GM23248 (cell line): ENCODE data around the gene CHST11. TPM values are rescaled to one million over a fixed set of nuclear protein-coding genes. Genes with fewer than 3 reads are reported as not detected.

Source experiments
- DNase-seq: peaks from one replicate; pipeline ENCODE4 v3.0.0-alpha.2; 2015
- H2AFZ ChIP-seq: fragments of 200-600 bp; sonication (generic); 2 replicates; pipeline ENCODE4 v1.6.1; 2016; ENCODE audit warnings: antibody characterized with exemption
- H3F3A ChIP-seq: fragments of 200-600 bp; sonication (generic); 2 replicates; pipeline ENCODE4 v1.6.1; 2016; ENCODE audit warnings: mild to moderate bottlenecking, antibody characterized with exemption, mixed run types; ENCODE audit not compliant: insufficient read depth
- H3K27ac ChIP-seq: fragments of 200-600 bp; sonication (generic); 2 replicates; pipeline ENCODE4 v1.5.1; 2016; ENCODE audit warnings: mild to moderate bottlenecking
- H3K27me3 ChIP-seq: fragments of 200-600 bp; sonication (generic); replicated peaks from 2 replicates; pipeline ENCODE4 v1.6.1; 2016; ENCODE audit warnings: mild to moderate bottlenecking; ENCODE audit not compliant: insufficient read depth
- H3K36me3 ChIP-seq: fragments of 200-600 bp; sonication (generic); 2 replicates; pipeline ENCODE4 v1.6.1; 2016; ENCODE audit warnings: low read depth, mild to moderate bottlenecking
- H3K4me1 ChIP-seq: fragments of 200-600 bp; sonication (generic); 2 replicates; pipeline ENCODE4 v1.6.1; 2016; ENCODE audit warnings: mild to moderate bottlenecking; ENCODE audit not compliant: insufficient read depth
- H3K4me2 ChIP-seq: fragments of 200-600 bp; sonication (generic); one replicate; pipeline ENCODE4 v1.6.1; 2016; ENCODE audit warnings: mild to moderate bottlenecking; ENCODE audit not compliant: unreplicated experiment
- H3K4me3 ChIP-seq: fragments of 200-600 bp; sonication (generic); 2 replicates; pipeline ENCODE4 v1.5.1; 2016; ENCODE audit warnings: mild to moderate bottlenecking
- H3K79me2 ChIP-seq: fragments of 200-600 bp; sonication (generic); 2 replicates; pipeline ENCODE4 v1.6.1; 2016; ENCODE audit warnings: mild to moderate bottlenecking; ENCODE audit not compliant: insufficient read depth
- H3K9ac ChIP-seq: fragments of 200-600 bp; sonication (generic); 2 replicates; pipeline ENCODE4 v1.6.1; 2016; ENCODE audit warnings: mild to moderate bottlenecking
- H3K9me2 ChIP-seq: fragments of 200-600 bp; sonication (generic); 2 replicates; pipeline ENCODE4 v1.6.1; 2016; ENCODE audit warnings: mixed run types, mild to moderate bottlenecking, moderate library complexity; ENCODE audit not compliant: insufficient read depth
- H3K9me3 ChIP-seq: fragments of 200-600 bp; sonication (generic); one replicate; pipeline ENCODE4 v1.6.1; 2017; ENCODE audit warnings: low read depth
- H4K20me1 ChIP-seq: fragments of 200-600 bp; sonication (generic); 2 replicates; pipeline ENCODE4 v1.6.0; 2016; ENCODE audit not compliant: insufficient read depth
- EZH2 ChIP-seq: fragments of 200-600 bp; sonication (generic); IDR thresholded peaks from 2 replicates; pipeline ENCODE4 v1.6.1; 2018; ENCODE audit warnings: antibody characterized with exemption, mild to moderate bottlenecking; ENCODE audit not compliant: insufficient read depth, poor library complexity, severe bottlenecking
- EZH2phosphoT487 ChIP-seq: fragments of 200-600 bp; sonication (generic); IDR thresholded peaks from 2 replicates; pipeline ENCODE4 v1.6.1; 2018; ENCODE audit warnings: antibody characterized with exemption, moderate library complexity, mild to moderate bottlenecking, low read depth; ENCODE audit not compliant: insufficient read depth
- WGBS, 2 experiments: methylation state at CpG; one replicate each; pipeline ENCODE4 v1.1.6; 2015 to 2017; ENCODE audit warnings: low lambda C conversion rate in 2 of 2, low coverage in 1 of 2; ENCODE audit errors: missing lambda C conversion rate in 2 of 2; 5-methylcytosine and 5-hydroxymethylcytosine counted together
- in situ Hi-C: fragments of 300-500 bp; cut with MboI; formaldehyde crosslinking; loops from 2 replicates; pipeline ENCODE4 v1.15.0; 2020
- polyA plus RNA-seq: library from polyadenylated mRNA; unstranded; fragments of >200 nt; fragmentation: Nextera tagmentation; extraction: Ambion mirVana; gene quantifications from 2 replicates; pipeline ENCODE4 v1.2.1, GENCODE V29; 2016
- total RNA-seq: library from RNA; depleted of rRNA; stranded (reverse); fragments of >200 nt; shearing (Covaris generic); gene quantifications from 2 replicates; pipeline ENCODE4 v1.2.3, GENCODE V29; 2014

CHST11 gene
- total and polyA plus RNA-seq, 2 experiments from 2014 or later: 3.7 to 5.4 TPM

GRCh38 chr12:104494137-104494792 lies 37.5 kb downstream of the CHST11 start:
- TF ChIP-seq EZH2phosphoT487 (no peak), EZH2 (no peak)
- H3K27ac ChIP-seq: peak overlapping the region; percentile 66
- peaks cover 6% of the 10 kb centered on the region; the same call in 1 of the 2 replicates for H3K4me1 ChIP-seq
- no peaks in the 10 kb centered on the region for H3K9me3 ChIP-seq
- H3F3A ChIP-seq: no peaks in the 10 kb centered on the region
- 55 to 66% methylated on average over 13 of the region's 13 CpGs for WGBS, 2 experiments
- peak; percentile 73 for DNase-seq
- H3K79me2 ChIP-seq: peaks cover 11% of the 10 kb centered on the region
- peak overlapping the region; percentile 81 for H2AFZ ChIP-seq
- no peaks in the 10 kb centered on the region for H4K20me1 ChIP-seq
- no peaks in the 10 kb centered on the region for H3K36me3 ChIP-seq
- H3K4me2 ChIP-seq: peak overlapping the region; percentile 78
- no peaks in the 10 kb centered on the region for H3K9me2 ChIP-seq
- in situ Hi-C loops: no loop called here
- no peaks in the 10 kb centered on the region for H3K27me3 ChIP-seq
- peak overlapping the region; percentile 75 for H3K9ac ChIP-seq
- peak overlapping the region; percentile 57 for H3K4me3 ChIP-seq

GRCh38 chr12:104494793-104495158 lies 38.0 kb downstream of the CHST11 start:
- in situ Hi-C loops: no loop called here
- no peaks in the 10 kb centered on the region for H3K36me3 ChIP-seq
- H4K20me1 ChIP-seq: no peaks in the 10 kb centered on the region
- no peaks in the 10 kb centered on the region for H3K27me3 ChIP-seq
- no peaks in the 10 kb centered on the region for H3F3A ChIP-seq
- H3K79me2 ChIP-seq: peaks cover 13% of the 10 kb centered on the region
- H3K27ac ChIP-seq: peak overlapping the region; percentile 66
- no peak for TF ChIP-seq EZH2
- no peak for TF ChIP-seq EZH2phosphoT487
- peak overlapping the region; percentile 78 for H3K4me2 ChIP-seq
- peaks cover 6% of the 10 kb centered on the region; the same call in 1 of the 2 replicates for H3K4me1 ChIP-seq
- no peaks in the 10 kb centered on the region for H3K9me3 ChIP-seq
- H3K9me2 ChIP-seq: no peaks in the 10 kb centered on the region
- H3K4me3 ChIP-seq: peak overlapping the region; percentile 57
- DNase-seq: peak; percentile 40
- H2AFZ ChIP-seq: peak overlapping the region; percentile 81
- 45 to 48% methylated on average over 5 of the region's 5 CpGs for WGBS, 2 experiments
- peak overlapping the region; percentile 75 for H3K9ac ChIP-seq

DNA sequence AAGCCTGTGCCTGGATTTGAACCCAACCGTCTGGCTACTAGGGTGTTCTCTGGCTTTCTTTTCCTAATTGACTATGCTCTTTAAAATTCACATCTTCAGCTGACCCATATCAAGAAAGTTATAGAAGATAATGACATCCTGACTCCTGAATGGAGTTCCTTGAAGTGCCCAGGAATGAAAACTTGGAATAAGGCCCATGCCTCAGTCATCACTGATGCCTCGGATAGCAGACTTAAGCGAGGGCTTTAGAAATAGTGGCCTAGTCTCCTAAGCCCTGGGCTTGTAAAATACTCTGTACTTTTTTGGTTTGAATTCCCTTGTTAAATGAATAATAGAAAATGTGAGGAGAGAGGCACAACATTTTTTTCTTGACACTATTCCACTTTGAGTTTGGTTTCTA lies 39.0 kb downstream of the CHST11 start:
- peak; percentile 25 for DNase-seq
- in situ Hi-C loops: no loop called here
- H3K9ac ChIP-seq: no peak overlapping the region
- no peaks in the 10 kb centered on the region for H3F3A ChIP-seq
- no peak overlapping the region for H2AFZ ChIP-seq
- H3K27me3 ChIP-seq: no peaks in the 10 kb centered on the region
- peaks cover 6% of the 10 kb centered on the region; the same call in 1 of the 2 replicates for H3K4me1 ChIP-seq
- no peaks in the 10 kb centered on the region for H3K36me3 ChIP-seq
- WGBS, 2 experiments: 77 to 86% methylated on average over 3 of the region's 3 CpGs
- H3K4me2 ChIP-seq: no peak overlapping the region
- H3K9me2 ChIP-seq: no peaks in the 10 kb centered on the region
- H3K79me2 ChIP-seq: peaks cover 16% of the 10 kb centered on the region
- no peak overlapping the region for H3K27ac ChIP-seq
- H3K9me3 ChIP-seq: no peaks in the 10 kb centered on the region
- no peak for TF ChIP-seq EZH2phosphoT487
- no peak for TF ChIP-seq EZH2
- no peak overlapping the region for H3K4me3 ChIP-seq
- no peaks in the 10 kb centered on the region for H4K20me1 ChIP-seq

DNA sequence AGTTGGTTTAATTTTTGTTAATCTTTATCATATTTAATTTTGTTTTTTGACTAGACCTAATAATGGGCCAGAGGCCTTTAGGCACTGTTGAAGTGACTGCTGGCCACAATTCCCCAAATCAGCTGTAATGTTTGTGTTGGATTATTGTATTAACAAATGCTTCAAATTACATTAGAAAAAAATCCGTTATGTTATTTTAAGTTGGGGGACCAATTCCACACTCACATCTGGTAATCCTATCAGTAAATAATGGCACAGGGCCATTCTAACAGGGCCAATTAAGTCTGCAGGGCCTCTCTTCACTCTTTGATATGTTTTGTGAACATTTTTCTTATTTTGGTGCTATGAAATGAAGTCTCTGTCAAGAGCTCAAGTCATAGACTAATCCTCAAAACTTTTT lies 39.6 kb downstream of the CHST11 start:
- Histone ChIP-seq H3K4me1 (peaks cover 6% of the 10 kb centered on the region; the same call in 1 of the 2 replicates), H3K9me3 (no peaks in the 10 kb centered on the region), H3K4me2 (no peak overlapping the region), H3K4me3 (no peak overlapping the region), H3K36me3 (no peaks in the 10 kb centered on the region), H3K27ac (no peak overlapping the region), H2AFZ (no peak overlapping the region), H4K20me1 (no peaks in the 10 kb centered on the region), H3K9ac (no peak overlapping the region), H3K79me2 (peaks cover 13% of the 10 kb centered on the region), H3K27me3 (no peaks in the 10 kb centered on the region), H3F3A (no peaks in the 10 kb centered on the region), H3K9me2 (no peaks in the 10 kb centered on the region)
- in situ Hi-C loops: no loop called here
- no peak for DNase-seq
- TF ChIP-seq EZH2phosphoT487 (no peak), EZH2 (no peak)
- 41 to 56% methylated on average over 1 of the region's 1 CpG for WGBS, 2 experiments
